Measurements from ENCODE around the gene ATAD5.
"Not testable (repeated sequence)": the region's sequence is repeated elsewhere in the genome, so short reads cannot be mapped to it uniquely, and the experiment has no call there.

Gene ATAD5

GRCh38 chr17:30824002-30824355 is 7.8 kb upstream of the ATAD5 start:
- peak; percentile 49 for DNase-seq (ENCODE audit: low spot score)

- DNase-seq (ENCODE audit: low spot score), result peak; percentile 97
These were observed 7.2 kb upstream of the ATAD5 start, which contains the start of gene CRLF3 for GRCh38 chr17:30824356-30825145. TSS of gene CRLF3 (minus strand) at chr17:30824692. CDS start at chr17:30824651, 41 bp downstream.

GRCh38 chr17:30827082-30827481 is 4.7 kb upstream of the ATAD5 start:
- no peak for DNase-seq (ENCODE audit: low spot score)

- no peak for DNase-seq (ENCODE audit: low spot score)
These were observed 2.7 kb upstream of the ATAD5 start for GRCh38 chr17:30829022-30829421.

GRCh38 chr17:30831257-30831656 is 509 bp upstream of the ATAD5 start:
- DNase-seq (ENCODE audit: low spot score), result peak; percentile 38

GRCh38 chr17:30832438-30833124 is 815 bp downstream of the ATAD5 start:
- no peak for DNase-seq (ENCODE audit: low spot score)

- no peak for DNase-seq (ENCODE audit: low spot score)
These were observed 6.5 kb downstream of the ATAD5 start for GRCh38 chr17:30838202-30838807.

- DNase-seq (ENCODE audit: low spot score), result no peak
These were observed 9.0 kb downstream of the ATAD5 start for GRCh38 chr17:30840771-30841170.

- DNase-seq (ENCODE audit: low spot score), result no peak
These were observed 16.3 kb downstream of the ATAD5 start for GRCh38 chr17:30848021-30848420.

GRCh38 chr17:30854146-30854545 is 22.4 kb downstream of the ATAD5 start:
- DNase-seq (ENCODE audit: low spot score), result no peak

GRCh38 chr17:30858556-30859250 is 26.9 kb downstream of the ATAD5 start:
- no peak for DNase-seq (ENCODE audit: low spot score)

- no peak for DNase-seq (ENCODE audit: low spot score)
These were observed 32.9 kb downstream of the ATAD5 start for GRCh38 chr17:30864636-30865035.

GRCh38 chr17:30869005-30869404 is 37.2 kb downstream of the ATAD5 start:
- no peak for DNase-seq (ENCODE audit: low spot score)

- DNase-seq (ENCODE audit: low spot score), result no peak
These were observed 54.4 kb downstream of the ATAD5 start for GRCh38 chr17:30886187-30886586.

- no peak for DNase-seq (ENCODE audit: low spot score)
These were observed 62.5 kb downstream of the ATAD5 start for GRCh38 chr17:30894236-30894635.

GRCh38 chr17:30897311-30897710 is 65.5 kb downstream of the ATAD5 start:
- no peak for DNase-seq (ENCODE audit: low spot score)

GRCh38 chr17:30905742-30906100 is 74.0 kb downstream of the ATAD5 start:
- DNase-seq (ENCODE audit: low spot score), result no peak

- DNase-seq (ENCODE audit: low spot score), result peak; percentile 84
These were observed 74.5 kb downstream of the ATAD5 start, which contains the start of gene TEFM for GRCh38 chr17:30906101-30906911. TSS of gene TEFM (minus strand) at chr17:30906238. CDS start at chr17:30906198, 40 bp downstream.

- no peak for DNase-seq (ENCODE audit: low spot score)
These were observed 77.1 kb downstream of the ATAD5 start for GRCh38 chr17:30908717-30909420.

- DNase-seq (ENCODE audit: low spot score), result not testable (repeated sequence)
These were observed 78.4 kb downstream of the ATAD5 start for GRCh38 chr17:30910151-30910550.

GRCh38 chr17:30913955-30914354 is 82.2 kb downstream of the ATAD5 start:
- no peak for DNase-seq (ENCODE audit: low spot score)
